H1 (cell line): ENCODE measurements around the gene ADSS1. TPM values are rescaled to one million over a fixed set of nuclear protein-coding genes. Genes with fewer than 3 reads are reported as not detected.

Experiments
- CHD7 ChIP-seq: fragments of 300-600 bp; sonication (generic); IDR thresholded peaks from 2 replicates; pipeline ENCODE4 v1.7.1; 2012; ENCODE audit warnings: low read length, moderate library complexity, mild to moderate bottlenecking, inconsistent platforms; ENCODE audit not compliant: insufficient replicate concordance
- polyA plus RNA-seq, 7 experiments: library from polyadenylated mRNA; depleted of rRNA in 3 of 7; stranded (reverse) in 5 of 7; unstranded in 2 of 7; fragments of >200 nt in 5 of 7; fragments of 200-250 nt in 2 of 7; gene quantifications; 1 replicate in 5 of 7; 2 replicates in 1 of 7; 4 replicates in 1 of 7; pipeline versions ENCODE4 v1.2.1 to v1.2.3, GENCODE V29; 2011 to 2013; ENCODE audit warnings: missing spikeins in 2 of 7, mixed read lengths in 2 of 7
- total RNA-seq: library from RNA; stranded (reverse); fragmentation: NEBNext Ultra II Directional; extraction: Animal tissue kit (Norgen Biotek cat#: 25700); gene quantifications from 2 replicates; pipeline ENCODE4 v1.2.1, GENCODE V29; 2021

The ADSS1 gene
- total and polyA plus RNA-seq, 2 of the 8 experiments (the other 6 are each of a cell fraction or from before 2014, with no cell fraction given): 7.1 to 7.9 TPM

- no peak for TF ChIP-seq CHD7
These were observed 29.6 kb downstream of the ADSS1 start (continued) for GRCh38 chr14:104753528-104754212.
